ENCODE measurements around the gene KRTAP10-4.
"Not testable (repeated sequence)": the region's sequence is repeated elsewhere in the genome, so short reads cannot be mapped to it uniquely, and the experiment has no call there.

The KRTAP10-4 gene

GRCh38 chr21:44558329-44558675, 15.2 kb upstream of the KRTAP10-4 start:
- not testable (repeated sequence) for DNase-seq (ENCODE audit: low spot score)

- DNase-seq (ENCODE audit: low spot score) = no peak
These were observed 14.8 kb upstream of the KRTAP10-4 start, which contains the start of gene KRTAP10-3 for GRCh38 chr21:44558695-44559094. TSS of gene KRTAP10-3 (minus strand) at chr21:44558795. CDS start at chr21:44558715, 80 bp downstream.

GRCh38 chr21:44564099-44564498, 9.4 kb upstream of the KRTAP10-4 start:
- no peak for DNase-seq (ENCODE audit: low spot score)

- no peak for DNase-seq (ENCODE audit: low spot score)
These were observed 8.5 kb upstream of the KRTAP10-4 start for GRCh38 chr21:44564886-44565598.

GRCh38 chr21:44566403-44566802, 7.1 kb upstream of the KRTAP10-4 start:
- DNase-seq (ENCODE audit: low spot score) = no peak

- DNase-seq (ENCODE audit: low spot score) = no peak
These were observed 5.9 kb upstream of the KRTAP10-4 start for GRCh38 chr21:44567481-44568171.

- no peak for DNase-seq (ENCODE audit: low spot score)
These were observed 5.3 kb upstream of the KRTAP10-4 start for GRCh38 chr21:44568261-44568660.

- DNase-seq (ENCODE audit: low spot score) = no peak
These were observed 4.6 kb upstream of the KRTAP10-4 start for GRCh38 chr21:44568667-44569556.

- no peak for DNase-seq (ENCODE audit: low spot score)
These were observed 3.5 kb upstream of the KRTAP10-4 start for GRCh38 chr21:44569861-44570517.

GRCh38 chr21:44571296-44571695, 2.2 kb upstream of the KRTAP10-4 start:
- DNase-seq (ENCODE audit: low spot score) = no peak

GRCh38 chr21:44571844-44572782, 1.4 kb upstream of the KRTAP10-4 start:
- DNase-seq (ENCODE audit: low spot score) = no peak

GRCh38 chr21:44572959-44573583, 458 bp upstream of the KRTAP10-4 start:
- no peak for DNase-seq (ENCODE audit: low spot score)

GRCh38 chr21:44574457-44575306, 1.2 kb downstream of the KRTAP10-4 start:
- no peak for DNase-seq (ENCODE audit: low spot score)

GRCh38 chr21:44575307-44576024, 1.9 kb downstream of the KRTAP10-4 start:
- no peak for DNase-seq (ENCODE audit: low spot score)

- DNase-seq (ENCODE audit: low spot score) = no peak
These were observed 2.5 kb downstream of the KRTAP10-4 start for GRCh38 chr21:44576025-44576420.

GRCh38 chr21:44578371-44579055, 5.0 kb downstream of the KRTAP10-4 start:
- DNase-seq (ENCODE audit: low spot score) = no peak

- DNase-seq (ENCODE audit: low spot score) = no peak
These were observed 5.7 kb downstream of the KRTAP10-4 start for GRCh38 chr21:44579056-44579832.

- no peak for DNase-seq (ENCODE audit: low spot score)
These were observed 6.3 kb downstream of the KRTAP10-4 start for GRCh38 chr21:44579833-44580144.

Measured in CD4-positive, alpha-beta T cell treated with Interleukin-6 at 100 ng/mL for 8 hours (primary cell).